GM18517 (cell line): ENCODE measurements around the gene PHB1.
"Not testable (repeated sequence)": the region's sequence is repeated elsewhere in the genome, so short reads cannot be mapped to it uniquely, and the experiment has no call there.

Experiments used
- ATAC-seq: cut with Tn5 transposase; IDR thresholded peaks from one replicate; pipeline ENCODE4 v1.9.1; 2021; ENCODE audit warnings: mild to moderate bottlenecking, moderate library complexity; ENCODE audit not compliant: unreplicated experiment

PHB1 gene

DNA sequence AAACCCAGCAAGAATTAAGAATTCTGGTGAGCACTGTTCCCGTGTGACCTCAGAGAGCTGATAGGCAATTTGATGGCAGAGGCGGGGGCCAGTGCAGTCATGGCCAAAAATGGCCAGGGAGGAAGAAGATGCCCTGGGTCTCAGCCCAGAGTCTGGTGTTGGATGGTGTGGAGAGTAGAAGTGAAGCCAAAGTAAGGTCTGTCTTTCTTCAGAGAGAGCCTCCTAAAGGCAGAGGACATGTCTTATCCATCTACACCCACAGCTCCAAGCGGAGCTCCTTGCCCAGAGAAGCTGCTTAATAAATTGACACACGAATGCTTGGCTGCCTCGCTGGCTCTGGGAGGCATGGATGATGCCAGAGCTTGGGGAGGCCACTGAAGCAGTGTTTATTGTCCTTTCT lies 32.9 kb downstream of the PHB1 start:
- ATAC-seq: no peak

DNA sequence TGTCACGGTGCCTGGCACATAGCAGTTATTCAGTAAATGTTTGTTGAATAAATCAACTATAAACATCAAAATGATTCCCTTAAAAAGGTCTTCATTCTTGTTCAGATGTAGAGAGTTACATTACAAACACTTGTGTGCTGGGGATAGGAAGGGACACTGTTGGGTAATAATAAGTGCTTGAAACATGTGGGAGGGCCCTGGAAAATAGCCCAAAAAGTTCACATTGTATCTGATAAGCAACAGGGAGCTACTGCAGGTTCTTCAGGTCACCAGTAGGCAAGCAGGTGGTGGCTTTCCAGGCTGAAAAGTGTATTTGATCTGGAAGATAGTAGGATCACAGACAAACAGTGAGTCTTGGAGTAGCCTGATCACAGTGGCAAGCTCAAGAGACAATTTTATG lies 33.6 kb downstream of the PHB1 start:
- no peak for ATAC-seq

GRCh38 chr17:49379926-49380325 lies 34.8 kb downstream of the PHB1 start:
- ATAC-seq: no peak

DNA sequence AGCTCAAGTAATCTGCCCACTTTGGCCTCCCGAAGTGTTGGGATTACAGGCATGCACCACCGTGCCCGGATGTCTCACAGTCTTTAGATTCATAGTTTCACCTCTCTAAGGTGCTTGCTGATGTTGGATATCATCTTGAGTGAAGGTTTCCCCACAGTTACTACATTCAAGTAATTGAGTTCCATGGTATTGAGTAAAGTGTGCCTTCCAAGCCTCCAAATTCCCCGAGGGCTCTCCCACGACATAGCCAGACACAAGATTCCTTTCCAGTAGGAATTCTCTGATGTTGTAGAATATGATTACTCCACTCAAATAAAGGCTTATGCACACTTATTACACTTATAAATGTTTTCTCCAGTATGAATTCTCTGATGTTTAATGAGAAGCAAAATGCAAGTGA lies 36.4 kb downstream of the PHB1 start:
- no peak for ATAC-seq

GRCh38 chr17:49375544-49375943 lies 39.1 kb downstream of the PHB1 start:
- ATAC-seq: no peak

- no peak for ATAC-seq
Observed at GRCh38 chr17:49373115-49373514, 41.6 kb downstream of the PHB1 start.

- ATAC-seq: no peak
Observed at GRCh38 chr17:49372425-49372824, 42.3 kb downstream of the PHB1 start.

GRCh38 chr17:49370971-49371834 lies 43.5 kb downstream of the PHB1 start:
- no peak for ATAC-seq

- ATAC-seq: no peak
Observed at GRCh38 chr17:49369760-49370159, 44.9 kb downstream of the PHB1 start.

DNA sequence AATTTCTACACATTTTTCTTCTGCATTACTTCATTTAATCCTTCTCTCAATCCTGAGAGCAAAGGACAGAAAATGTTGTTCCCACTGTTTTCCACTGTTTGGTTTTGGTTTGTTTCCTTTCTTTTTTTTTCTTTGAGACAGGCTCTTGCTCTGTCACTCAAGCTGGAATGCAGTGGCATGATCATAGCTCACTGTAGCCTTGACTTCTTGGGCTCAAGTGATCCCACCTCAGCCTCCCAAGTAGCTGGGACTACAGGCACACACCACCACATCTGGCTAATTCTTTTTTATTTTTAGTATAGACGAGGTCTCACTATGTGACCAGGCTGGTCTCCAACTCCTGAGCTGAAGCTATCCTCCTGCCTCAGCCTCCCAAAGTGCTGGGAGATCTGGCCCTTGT lies 45.6 kb downstream of the PHB1 start:
- no peak for ATAC-seq

DNA sequence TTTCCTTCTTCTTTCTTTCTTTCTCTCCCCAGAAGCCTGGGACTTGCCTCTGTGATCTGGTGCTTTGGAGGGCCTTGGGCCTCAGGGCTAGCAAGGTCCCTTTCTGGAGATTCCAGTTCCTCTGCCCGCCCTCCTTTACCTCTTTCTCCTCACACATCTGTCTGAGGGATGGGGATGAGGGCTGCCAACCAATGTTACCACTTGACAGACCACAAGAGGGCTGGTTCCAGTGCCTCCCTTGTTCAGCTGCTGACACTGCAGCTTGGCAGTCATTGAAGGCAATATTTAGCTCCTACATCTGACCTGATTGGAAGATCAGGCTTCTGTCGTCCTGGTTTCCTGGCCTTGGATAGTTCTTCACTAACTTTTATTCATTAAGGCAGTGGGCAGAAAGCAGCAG lies 49.0 kb downstream of the PHB1 start:
- ATAC-seq: no peak

GRCh38 chr17:49365126-49365525 lies 49.6 kb downstream of the PHB1 start:
- ATAC-seq: not testable (repeated sequence)

GRCh38 chr17:49364119-49364518 lies 50.6 kb downstream of the PHB1 start:
- ATAC-seq: no peak

- no peak for ATAC-seq
Observed at GRCh38 chr17:49363251-49363650, 51.4 kb downstream of the PHB1 start.

DNA sequence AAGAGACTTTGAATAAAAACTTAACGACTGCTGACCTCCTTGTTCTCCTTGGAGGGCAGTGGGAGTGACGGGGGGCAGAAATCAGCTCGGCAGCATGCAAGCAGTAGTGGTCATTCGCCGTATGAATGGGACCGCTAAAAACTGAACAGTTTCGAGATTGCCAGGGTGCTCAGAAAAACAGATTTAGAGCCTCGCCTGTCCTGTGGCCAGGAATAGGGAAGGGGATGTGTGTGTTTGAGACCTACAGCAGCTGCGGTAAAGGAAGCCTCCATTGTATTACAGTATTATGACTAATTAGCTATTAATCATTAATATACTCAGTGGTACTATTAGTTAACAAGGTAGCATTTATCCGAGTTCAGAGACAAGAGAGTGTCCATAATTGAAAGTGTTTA lies 52.0 kb downstream of the PHB1 start:
- ATAC-seq: no peak

DNA sequence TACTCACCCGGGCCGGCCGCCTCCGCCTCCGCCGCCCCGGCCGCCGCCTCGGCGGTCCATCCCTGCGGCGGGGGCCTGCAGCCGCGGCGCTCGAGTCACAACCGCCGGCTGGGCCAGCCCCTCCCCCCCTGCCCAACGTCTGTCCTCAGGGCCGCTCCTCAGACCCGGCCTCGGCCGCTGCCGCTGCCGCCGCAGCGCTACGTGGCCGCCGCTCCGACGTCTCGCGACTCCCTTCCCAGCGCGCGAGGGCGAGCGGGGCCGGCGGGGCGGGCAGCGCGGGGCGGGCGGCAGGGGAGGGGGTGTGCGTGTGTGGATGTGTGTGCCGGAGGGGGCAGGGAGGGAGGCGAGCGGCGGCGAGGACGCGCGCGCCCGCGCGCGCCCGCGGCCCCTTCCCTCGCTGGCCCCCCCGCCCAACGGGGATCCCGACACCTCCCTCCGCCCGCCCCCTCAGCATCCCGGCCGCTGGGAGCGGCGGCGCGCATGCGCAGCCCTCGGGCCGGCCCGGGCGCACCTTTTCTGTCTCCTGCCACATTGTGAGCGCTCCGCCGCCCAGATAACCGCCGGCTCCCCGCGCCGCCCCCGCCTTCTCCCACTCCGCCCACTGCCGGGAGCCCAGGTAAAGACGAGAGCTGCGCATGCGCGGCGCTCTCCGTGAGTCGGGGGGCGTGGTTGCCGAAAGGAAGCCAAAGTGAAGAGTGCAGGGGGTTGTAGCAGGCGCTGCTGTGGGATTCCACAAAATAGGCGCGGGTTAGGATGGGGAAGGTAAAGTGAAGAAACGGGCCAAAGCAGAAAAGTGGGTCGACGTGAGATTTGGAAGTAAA lies 52.6 kb downstream of the PHB1 start, which contains the start of gene ZNF652:
ZNF652 (minus strand) TSS at position 349 of the 821 bp plus-strand sequence. CDS start 44,525 bp downstream, outside the sequence.
- peak; percentile 46 for ATAC-seq

DNA sequence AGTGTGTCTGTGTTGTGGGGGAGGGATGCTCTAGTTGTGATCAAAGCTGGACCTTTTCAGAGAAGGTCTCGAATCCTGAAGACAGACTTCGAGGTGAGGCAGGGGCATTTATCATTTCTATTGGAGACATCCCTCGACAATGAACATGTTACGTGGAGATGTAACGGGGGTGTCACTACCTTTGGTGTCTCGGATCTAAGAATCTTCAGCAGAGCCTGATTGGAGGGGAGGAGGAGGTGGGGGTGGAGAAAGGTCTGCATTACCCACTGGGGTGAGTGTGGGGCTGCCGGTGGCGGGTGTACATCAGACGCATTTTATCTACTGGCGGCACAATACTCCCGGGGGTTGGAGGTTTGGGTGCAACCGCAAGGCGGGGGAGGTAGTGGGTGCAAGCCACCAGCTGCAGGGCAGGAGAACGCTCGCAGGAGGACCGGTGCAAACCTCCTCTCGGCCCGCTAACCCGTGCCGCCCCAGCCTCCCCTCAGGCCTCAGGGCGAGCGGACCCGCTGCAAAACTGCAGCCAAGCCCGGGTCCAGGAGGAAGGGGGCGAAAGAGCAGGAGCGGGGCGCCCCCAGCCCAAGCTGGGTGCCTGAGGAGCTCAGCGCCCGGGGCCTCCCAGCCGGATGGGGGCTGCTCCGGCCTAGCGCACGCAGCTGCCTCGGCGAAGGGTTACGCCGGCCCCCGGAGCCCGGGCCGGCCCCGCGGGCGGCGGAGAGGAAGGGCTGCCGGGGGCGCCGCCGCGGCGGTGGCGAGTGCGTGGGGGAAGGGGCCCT lies 53.4 kb downstream of the PHB1 start:
- ATAC-seq: peak; percentile 28

- ATAC-seq: no peak
Observed at GRCh38 chr17:49360796-49361128, 53.9 kb downstream of the PHB1 start.

- ATAC-seq: no peak
Observed at GRCh38 chr17:49359990-49360795, 54.5 kb downstream of the PHB1 start.

- peak; percentile 33 for ATAC-seq
Observed at GRCh38 chr17:49358641-49359247, 55.9 kb downstream of the PHB1 start.
